Globus pallidus (tissue), 1 donor: Measurements from ENCODE around the gene OXLD1.

ENCODE experiments used
- DNase-seq: peaks from one replicate; pipeline ENCODE4 v3.0.0-alpha.2; 2015; ENCODE audit warnings: low spot score

Gene OXLD1

DNA sequence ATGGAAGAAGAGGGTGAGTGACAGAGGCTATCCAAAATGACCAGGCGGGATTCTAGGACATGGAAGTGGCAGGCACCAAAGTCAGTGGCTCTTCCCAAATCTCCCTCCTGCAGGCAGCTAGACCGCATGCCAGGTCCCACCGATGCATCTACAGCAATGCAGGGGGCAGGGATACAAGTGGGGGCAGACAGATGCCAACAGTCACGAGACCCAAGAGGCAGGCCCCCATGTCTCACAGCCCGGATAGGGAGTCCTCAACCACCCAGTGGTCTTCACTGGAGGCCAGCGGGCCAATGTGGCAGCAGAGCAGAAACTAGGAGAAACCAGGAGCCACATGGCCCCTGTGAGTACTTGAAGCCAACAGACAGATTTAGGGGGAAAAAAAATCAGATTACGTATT, 49.5 kb downstream of the OXLD1 start:
- no peak for DNase-seq

DNA sequence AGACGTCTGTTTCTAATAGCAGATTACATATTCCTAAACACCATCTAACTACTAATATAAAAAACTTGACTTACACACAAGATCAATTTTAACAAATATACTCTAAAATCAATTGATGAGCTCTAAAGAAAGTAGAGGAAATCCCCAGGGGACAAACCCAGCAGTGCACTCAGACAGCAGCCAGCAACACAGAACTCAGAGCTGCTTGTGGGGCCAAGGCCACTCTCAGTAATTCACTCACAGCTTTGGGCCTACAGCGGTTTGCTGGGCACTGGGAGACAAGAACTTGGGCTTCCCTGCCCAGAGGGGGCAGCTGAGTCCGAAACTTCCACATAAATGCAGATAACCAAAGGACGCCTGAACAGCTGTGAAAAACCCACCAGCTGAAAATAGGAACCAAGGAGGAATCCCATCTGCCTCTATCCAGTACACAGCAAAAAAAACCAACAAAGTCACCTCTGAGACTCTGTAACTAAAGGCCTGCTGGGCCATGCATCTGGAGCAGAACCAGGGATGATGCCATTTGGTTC, 50.9 kb downstream of the OXLD1 start:
- DNase-seq: no peak
